Activated gamma-delta T cell treated with anti-CD3 and anti-CD28 coated beads, Interleukin-2, amount 50 U/mL, for 16 hours (primary cell): ENCODE data around the gene ZFHX3.

Experiments used
- DNase-seq: peaks from one replicate; pipeline ENCODE4 v3.0.0-alpha.2; 2020; ENCODE audit warnings: low read depth

ZFHX3 gene

GRCh38 chr16:72873853-72874252 is 174.1 kb downstream of the ZFHX3 start:
- DNase-seq = no peak

GRCh38 chr16:72873044-72873443 is 174.9 kb downstream of the ZFHX3 start:
- no peak for DNase-seq

DNA sequence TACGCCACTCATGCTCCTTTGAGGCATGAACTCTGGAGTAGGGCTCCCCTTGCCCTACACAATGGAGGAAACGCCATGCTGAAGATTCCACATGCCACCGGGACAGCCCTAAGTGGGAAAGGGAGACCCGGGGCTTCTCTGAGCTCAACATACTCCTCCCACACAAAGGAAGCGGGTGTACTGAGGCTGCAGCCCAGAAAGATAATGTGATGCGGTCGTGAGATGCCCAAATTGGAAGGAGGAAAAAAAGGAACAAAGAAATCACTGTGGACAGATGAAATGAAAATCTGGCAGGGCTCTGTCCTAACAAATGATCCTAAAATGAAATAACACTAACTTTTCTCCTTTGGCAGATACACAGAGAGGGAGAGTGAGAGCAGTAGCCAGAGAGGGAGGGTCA is 182.1 kb downstream of the ZFHX3 start:
- no peak for DNase-seq

GRCh38 chr16:72865258-72865657 is 182.7 kb downstream of the ZFHX3 start:
- DNase-seq = no peak

- DNase-seq = no peak
Measured at GRCh38 chr16:72864130-72864833, 183.6 kb downstream of the ZFHX3 start.

DNA sequence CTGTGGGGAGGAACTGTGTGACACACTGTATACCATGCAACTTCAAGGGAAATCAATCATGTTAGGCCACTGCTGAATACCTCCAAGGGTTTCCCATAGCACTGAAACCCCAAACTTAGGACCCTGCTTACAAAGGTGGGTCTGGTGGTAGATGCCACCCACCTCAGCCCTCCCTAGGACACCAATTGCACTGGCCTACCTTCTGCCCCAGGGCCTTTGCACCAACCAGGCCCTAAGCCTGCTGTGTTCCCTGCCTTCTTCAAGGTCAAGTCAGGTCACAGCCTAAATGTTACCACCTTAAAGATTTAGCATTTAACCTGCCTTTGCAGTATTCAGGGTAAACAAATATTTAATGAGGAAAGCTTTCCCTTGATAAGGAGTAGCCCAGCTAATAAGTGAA is 185.8 kb downstream of the ZFHX3 start:
- no peak for DNase-seq

DNA sequence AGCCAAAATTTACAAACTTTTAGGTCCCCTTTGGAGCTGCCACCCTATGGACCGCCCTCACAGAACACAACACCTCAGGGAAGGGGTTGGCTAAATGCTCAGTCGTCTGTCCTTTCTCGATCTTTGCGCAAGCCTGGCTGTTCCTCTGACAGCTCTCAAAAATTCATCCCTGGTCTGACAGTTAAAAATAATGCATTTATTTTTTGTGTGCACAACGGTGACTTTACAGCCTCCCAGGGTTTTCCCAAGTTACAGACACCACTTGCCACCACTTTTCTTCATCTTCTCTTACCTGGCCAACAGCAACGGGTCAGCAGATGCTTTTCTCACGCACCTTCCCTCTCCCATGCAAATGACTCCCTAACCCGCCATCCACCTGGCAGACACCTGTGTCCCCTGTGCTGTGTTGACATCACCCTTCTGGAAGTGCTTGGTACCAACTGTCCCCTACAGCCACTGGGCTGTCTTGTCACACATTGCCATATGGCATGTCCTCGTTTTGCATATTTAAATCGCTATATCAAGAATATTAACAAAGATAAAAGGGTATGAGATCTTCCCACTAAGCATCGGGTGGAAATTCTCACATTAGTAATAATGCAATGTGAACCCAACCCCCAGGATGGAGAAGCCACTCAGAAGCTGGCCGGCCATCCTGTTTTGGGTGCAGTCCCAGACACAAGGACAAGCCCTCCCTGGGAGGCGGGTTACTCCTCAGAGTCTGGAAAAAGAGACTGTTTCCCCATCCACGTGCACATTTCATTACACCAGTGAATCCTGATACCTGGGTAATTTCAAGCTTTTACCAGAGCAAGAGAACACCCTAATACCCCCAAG is 187.0 kb downstream of the ZFHX3 start:
- no peak for DNase-seq

DNA sequence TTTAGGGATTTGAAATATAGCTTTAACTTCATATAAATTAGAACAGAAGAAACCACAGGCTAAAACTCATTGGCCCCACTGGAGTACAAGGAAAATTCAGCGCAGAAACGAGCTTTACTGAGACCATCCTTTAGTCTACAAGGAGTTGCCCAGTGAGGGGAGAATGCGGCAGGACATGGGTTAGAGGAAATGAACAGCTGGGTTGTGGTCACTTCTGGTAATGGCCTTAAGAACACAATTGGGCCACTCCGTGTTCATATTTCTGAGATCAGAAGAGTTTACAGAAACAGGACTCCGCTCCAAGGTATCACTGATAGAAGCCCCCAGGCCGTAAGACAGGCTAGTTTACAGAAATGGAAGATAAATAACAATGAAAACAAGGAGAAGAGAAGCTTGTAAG is 188.3 kb downstream of the ZFHX3 start:
- no peak for DNase-seq

GRCh38 chr16:72858665-72859493 is 189.0 kb downstream of the ZFHX3 start:
- no peak for DNase-seq

DNA sequence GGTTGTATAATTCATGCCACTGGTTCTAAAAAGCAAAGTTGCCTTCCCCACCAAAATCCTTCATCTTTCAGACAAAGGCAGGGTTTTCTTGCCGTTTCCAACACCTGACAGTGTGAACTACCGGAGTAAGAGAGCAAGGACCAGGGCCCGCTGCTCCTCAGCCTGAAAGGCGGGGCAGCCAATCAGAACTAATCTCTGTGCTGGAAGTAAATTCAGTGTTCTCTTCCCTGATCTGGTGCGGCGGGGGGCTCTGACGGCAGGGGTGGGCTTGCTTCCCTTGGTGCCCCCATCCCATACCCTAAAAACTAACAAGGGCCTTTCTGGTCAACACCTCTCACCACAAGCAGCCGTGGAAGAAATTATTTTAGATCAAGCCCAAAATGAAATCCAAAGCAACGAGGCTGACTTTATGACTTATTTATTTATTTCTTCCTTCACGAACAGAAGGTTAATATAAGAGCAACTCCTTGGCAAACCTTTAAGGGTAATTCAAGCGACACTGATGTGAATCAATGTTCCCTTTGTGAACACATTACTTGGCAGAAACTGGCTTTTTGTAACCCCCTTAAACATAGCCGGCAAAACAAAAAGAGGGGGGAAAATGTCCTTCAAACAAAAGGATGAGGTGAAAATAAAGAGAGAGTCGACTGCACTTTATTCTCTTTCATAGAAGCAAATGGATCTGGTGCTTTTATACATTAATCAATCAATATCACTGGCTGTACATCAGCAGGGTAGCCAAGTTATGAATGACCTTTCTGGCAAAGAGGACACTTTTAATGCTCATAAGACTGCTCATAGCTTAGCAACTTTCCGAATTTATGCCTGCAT is 189.9 kb downstream of the ZFHX3 start:
- DNase-seq = no peak

DNA sequence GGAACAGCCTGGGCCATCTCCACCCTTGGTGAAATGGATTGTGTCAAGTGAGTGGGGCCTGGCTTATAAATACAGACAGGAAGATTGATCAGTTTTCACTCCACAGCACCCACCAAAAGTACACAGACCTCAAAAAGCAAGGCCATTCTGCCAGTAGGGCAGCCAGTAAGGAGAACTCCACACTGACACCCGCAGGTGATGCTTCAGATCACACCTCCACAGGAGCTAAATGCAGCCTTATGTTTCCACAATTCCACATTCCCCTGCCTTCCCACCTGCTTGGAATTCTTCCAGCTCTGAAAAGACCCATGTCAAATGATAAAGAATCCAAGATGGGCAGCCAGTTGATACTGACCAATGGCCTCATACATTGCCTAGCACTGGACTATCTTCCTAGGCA is 191.1 kb downstream of the ZFHX3 start:
- no peak for DNase-seq

DNA sequence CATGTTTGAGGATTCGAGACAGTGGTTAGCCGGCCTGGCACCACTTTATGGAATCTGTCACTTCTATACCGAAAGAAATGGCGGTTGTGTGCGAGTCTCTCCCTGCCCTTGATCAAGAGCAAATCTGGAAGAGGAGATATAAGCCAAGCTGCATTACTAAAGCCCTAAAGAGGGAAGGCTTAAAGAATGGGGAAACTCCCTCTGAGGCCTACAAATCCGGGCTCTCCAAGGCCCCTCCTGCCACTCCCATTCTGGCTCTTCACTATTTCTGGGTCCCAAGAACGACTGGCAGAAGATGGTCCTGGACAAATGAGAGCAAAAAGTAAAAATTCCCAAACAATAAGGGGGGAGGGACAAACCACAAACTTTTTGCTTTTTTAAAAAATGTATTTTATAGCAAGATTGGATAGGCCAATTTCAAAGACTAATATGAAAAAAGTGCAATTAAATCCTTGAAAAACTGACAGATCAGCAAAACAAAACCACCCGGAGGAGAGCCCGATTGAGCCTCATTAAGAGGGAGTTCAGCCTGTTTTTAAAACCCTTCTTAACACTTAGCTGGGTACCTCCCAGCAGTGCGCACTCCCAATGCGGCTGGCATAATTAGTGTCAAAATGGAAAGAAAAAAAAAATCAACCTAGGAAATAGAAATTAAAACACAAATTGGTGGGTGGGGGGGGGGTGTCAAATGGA is 193.5 kb downstream of the ZFHX3 start:
- DNase-seq = no peak

GRCh38 chr16:72853575-72854266 is 194.2 kb downstream of the ZFHX3 start:
- no peak for DNase-seq

DNA sequence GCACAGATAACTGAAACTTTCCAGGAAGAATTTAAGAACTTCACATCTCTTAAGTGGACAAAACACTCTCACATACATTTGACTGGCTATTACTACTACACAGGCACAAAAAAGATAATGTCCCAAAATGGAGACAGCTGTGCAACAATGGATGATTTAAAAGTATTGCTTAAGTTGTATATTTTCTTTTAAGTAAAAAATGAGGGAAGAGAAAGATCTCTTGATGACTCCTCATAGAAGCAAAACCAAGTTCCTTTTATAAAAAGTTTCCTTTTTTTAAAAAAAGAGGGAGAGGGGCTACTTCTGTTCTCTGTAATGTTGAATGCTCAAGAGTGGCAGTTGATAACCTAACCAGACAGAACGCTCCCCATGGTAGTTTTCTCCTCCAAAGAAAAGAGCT is 195.5 kb downstream of the ZFHX3 start:
- DNase-seq = no peak

DNA sequence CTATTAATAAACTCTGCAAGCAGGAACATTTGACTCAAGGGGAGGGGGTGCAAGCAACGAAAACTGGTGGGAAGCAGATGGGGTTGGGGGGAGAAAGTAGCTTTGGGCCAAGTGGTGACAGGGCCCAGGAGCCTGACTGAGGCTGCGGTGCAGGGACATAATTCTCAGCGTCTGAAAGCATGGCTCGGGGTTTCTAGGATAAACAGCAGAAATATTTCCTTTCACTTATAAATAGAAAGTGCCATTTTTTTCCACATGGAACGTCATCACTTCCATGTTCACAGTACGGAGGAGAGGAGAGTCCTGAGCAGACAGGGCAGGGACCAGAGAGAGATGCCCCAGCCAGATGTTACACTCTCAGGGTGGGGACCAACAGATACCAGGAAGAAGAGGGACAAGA is 197.1 kb downstream of the ZFHX3 start:
- no peak for DNase-seq

DNA sequence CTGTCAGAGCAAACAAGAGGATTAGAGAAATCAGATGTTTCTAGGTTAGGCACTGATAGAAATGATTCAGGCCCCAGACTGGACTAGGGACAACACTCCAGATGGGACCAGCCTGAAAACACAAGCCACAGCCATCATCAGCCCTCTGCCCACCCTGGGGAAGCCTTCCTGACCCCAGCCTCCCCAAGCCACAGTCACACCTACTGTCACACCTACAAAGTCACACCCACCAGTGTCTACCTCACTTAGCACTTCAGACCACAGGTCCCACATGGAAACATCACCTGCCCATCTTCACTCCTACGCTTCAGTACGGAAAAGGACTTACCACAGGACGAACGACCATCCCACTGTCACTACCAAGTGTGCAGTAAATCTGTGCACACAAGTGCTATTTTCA is 197.9 kb downstream of the ZFHX3 start:
- DNase-seq = no peak

- no peak for DNase-seq
Measured at GRCh38 chr16:72848759-72849664, 198.9 kb downstream of the ZFHX3 start.

DNA sequence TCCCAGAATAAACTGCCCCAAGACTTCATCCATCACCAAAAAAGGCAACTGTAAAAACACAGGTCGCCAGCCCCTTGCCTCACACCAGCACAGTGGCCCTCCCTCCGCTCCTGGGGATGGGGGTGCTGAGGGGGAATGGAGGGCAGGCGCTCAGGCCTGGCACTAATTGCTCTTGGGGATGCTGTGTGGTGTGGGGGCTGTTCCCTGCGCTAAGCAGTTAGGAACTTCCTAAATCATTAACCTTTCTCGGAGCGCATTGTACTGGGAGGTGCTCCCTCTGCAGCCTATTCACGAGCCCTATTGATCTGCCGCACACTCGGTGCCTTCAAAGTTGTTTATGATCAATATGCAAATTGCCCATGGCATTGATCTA is 199.9 kb downstream of the ZFHX3 start:
- DNase-seq = no peak

DNA sequence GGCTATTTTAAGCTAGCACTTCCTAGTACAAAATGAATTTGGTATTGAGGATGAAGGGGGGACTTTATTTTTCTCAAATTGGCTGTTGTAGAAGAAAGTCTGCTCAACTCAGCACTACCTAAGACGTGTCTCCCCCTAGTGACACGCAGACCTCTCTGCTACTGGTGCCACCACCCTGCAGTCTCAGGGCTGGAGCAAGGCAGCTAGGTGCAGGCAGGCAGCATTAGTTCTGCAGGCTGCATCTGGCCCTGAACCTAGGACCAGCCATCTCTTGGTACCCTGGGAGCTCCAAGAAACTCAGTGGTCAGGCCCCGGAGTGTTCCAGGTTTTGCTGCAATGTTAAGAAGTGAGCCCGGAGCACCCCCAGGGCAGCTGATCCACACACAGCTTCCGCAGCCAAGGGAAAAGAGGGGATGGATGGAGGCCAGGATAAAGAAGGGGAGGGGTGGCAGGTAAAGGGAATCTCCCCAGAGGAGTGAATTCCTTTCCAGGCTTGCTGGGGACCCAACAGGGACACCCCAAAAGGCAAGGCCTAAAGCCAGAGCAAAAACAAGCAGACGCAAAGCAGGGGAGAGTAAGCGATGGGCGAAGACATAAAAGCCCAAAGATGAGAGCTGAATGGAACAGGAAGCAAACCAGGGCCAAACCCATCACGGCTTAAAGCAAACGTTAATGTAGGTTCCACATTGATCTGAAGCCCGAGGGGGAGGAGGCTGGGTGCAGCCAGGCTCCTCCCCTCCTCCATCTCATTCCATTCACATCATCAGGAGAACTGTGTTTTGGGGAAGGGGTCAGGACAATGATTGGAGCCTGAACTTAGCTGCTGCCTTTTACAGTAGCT is 200.5 kb downstream of the ZFHX3 start:
- DNase-seq = no peak
